Right cardiac atrium (tissue), 5 donors: ENCODE results near the gene ZNF564. TPM values are rescaled to one million over a fixed set of nuclear protein-coding genes. Genes with fewer than 3 reads are reported as not detected.
"Not testable (repeated sequence)": the region's sequence is repeated elsewhere in the genome, so short reads cannot be mapped to it uniquely, and the experiment has no call there.

Source experiments
- ATAC-seq, 2 donors: fragments of 200-7000 bp; cut with Tn5 transposase; one replicate each; pipeline versions ENCODE4 v1.8.0 to v1.9.1; 2020; ENCODE audit warnings: moderate library complexity in 2 of 2, mild to moderate bottlenecking in 1 of 2
- DNase-seq, 3 donors: peaks; one replicate each; pipeline ENCODE4 v3.0.0-alpha.2; 2020
- H3K27ac ChIP-seq: one replicate; pipeline ENCODE4 v1.5.1; 2013; ENCODE audit warnings: mild to moderate bottlenecking, low read length, control low read depth, moderate library complexity
- H3K27me3 ChIP-seq: one replicate; pipeline ENCODE4 v1.6.1; 2013; ENCODE audit not compliant: control insufficient read depth, insufficient read depth
- H3K4me1 ChIP-seq: one replicate; pipeline ENCODE4 v1.6.1; 2013; ENCODE audit warnings: low read length; ENCODE audit not compliant: control insufficient read depth, insufficient read depth
- H3K4me3 ChIP-seq: one replicate; pipeline ENCODE4 v1.5.1; 2013; ENCODE audit warnings: low read length, control low read depth
- H3K9me3 ChIP-seq: one replicate; pipeline ENCODE4 v1.6.1; 2013; ENCODE audit warnings: low read length; ENCODE audit not compliant: control insufficient read depth
- WGBS: extraction: QIAGEN DNeasy Blood & Tissue Kit; methylation state at CpG from one replicate; pipeline ENCODE4 v1.1.7; 2013; 5-methylcytosine and 5-hydroxymethylcytosine counted together
- intact Hi-C, 4 donors: fragments of 100-400 bp; cut with DNase I; formaldehyde crosslinking; loops; one replicate each; pipeline versions ENCODE4 v1.11.0 to v1.14.0; 2022 to 2023
- long read RNA-seq, 4 donors: library from polyadenylated mRNA; unstranded; transcript quantifications; one replicate each; pipeline ENCODE4 v2.0.0, GENCODE V29; 2020 to 2021
- polyA plus RNA-seq: library from polyadenylated mRNA; stranded (reverse); fragments of 200-250 nt; gene quantifications from one replicate; pipeline ENCODE4 v1.2.3, GENCODE V29; 2013
- total RNA-seq, 4 donors: library from RNA; stranded (reverse); fragmentation: NEBNext Ultra II Directional; extraction: Animal tissue kit (Norgen Biotek cat#: 25700); gene quantifications; one replicate each; pipeline ENCODE4 v1.2.1, GENCODE V29; 2021
- donor health status: healthy with polysubstance abuse.
- donor health status: DM: no; HTN: yes; CAD: no.
- donor health status: DM: no; HTN: no; CAD: no.
- donor health status: DM: no; HTN: yes; CAD: no; lungs with severe emphysema.
- donor health status: DM: yes; HTN: yes; CAD: no.

ZNF564 gene
- total RNA-seq (10 to 100 TPM; 10.1 to 13.6 (median 12.1) TPM), polyA plus RNA-seq (4.6 TPM)
- long read RNA-seq, donor 1, transcript ZNF564-201 (4 exons, 2,935 nt): major isoform, 25 of 25 reads
- long read RNA-seq, donor 1, partial matches to known transcripts: 0 of 25 reads
- long read RNA-seq, donor 1, other reads (novel, unspliced or antisense): 0 of 25 reads
- long read RNA-seq, donor 2, transcript ZNF564-201 (4 exons, 2,935 nt): major isoform, 11 of 11 reads
- long read RNA-seq, donor 2, partial matches to known transcripts: 0 of 11 reads
- long read RNA-seq, donor 2, other reads (novel, unspliced or antisense): 0 of 11 reads
- long read RNA-seq, donor 3, transcript ZNF564-201 (4 exons, 2,935 nt): major isoform, 63 of 65 reads
- long read RNA-seq, donor 3, partial matches to known transcripts: 0 of 65 reads
- long read RNA-seq, donor 3, other reads (novel, unspliced or antisense): 1 of 65 reads
- long read RNA-seq, donor 4, transcript ZNF564-201 (4 exons, 2,935 nt): major isoform, 6 of 8 reads
- long read RNA-seq, donor 4, partial matches to known transcripts: 0 of 8 reads
- long read RNA-seq, donor 4, other reads (novel, unspliced or antisense): 2 of 8 reads

DNA sequence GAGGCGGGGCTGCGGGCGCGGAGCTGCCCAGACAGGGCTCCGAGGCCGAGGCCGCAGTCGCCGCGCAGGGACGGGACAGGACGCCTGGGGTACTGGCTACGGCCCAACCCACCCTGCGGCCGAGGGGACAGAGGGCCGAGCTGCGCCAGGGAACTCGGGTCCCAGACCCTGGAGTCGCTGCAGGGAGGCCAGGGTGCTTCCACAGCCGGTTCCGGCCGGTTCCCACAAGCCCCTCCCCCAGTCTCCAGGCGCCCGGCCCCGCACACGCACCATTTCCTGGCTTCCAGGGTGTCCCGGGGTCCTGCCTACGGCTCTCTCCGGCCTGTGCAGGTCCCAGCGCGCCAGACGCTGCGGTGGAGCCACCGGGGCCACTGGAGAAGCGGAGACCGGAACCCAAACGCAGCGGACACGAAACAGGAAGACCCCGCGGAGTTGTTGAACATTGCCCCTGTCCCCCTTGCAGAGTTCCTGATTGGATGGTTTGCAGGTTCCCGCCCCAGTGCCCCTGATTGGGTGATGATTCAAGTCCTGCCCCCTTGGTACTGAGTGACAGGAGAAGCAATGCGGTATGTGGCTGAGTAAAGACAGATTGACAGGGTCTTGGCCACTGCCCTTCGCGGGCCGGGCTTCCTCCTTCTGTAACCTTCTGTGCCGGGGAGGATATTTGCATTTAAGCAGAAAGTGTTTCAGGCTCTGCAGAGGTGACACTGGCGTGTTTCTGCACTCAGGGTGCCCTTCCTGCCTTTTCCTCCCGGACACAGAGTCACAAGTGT lies at the start of gene ZNF564:
ZNF564 (minus strand) TSS at position 423 of the 773 bp plus-strand sequence; CDS start at position 273, 150 bp downstream.
- H3K4me1 ChIP-seq: peaks cover 5% of the 10 kb centered on the region
- H3K27me3 ChIP-seq: no peaks in the 10 kb centered on the region
- DNase-seq (peak; percentile 94 to 96 (median 95)), ATAC-seq (peak; percentile 97 to 98)
- WGBS: under 1% methylated on average over 49 of the region's 49 CpGs
- peak within 1 kb of the TSS; percentile 63 for H3K4me3 ChIP-seq
- intact Hi-C loops: no loop called here
- peak within 1 kb of the TSS; percentile 99 for H3K27ac ChIP-seq
- H3K9me3 ChIP-seq: no peaks in the 10 kb centered on the region

DNA sequence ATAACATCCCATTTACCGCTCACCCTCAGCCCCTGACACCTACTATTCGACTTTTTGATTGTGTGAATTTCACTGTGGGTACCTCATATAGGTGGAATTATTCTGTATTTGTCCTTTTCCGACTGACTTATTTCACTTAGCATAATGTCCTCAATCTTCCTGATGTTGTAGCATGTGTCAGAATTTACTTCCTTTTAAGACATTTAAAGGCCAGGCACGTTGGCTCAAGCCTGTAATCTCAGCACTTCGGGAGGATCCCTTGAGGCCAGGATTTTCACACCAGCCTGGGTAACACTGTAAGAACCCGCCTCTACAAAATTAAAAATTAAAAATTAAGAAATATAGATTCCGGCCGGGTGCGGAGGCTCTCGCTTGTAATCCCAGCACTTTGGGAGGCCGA lies 46.3 kb upstream of the ZNF564 start:
- ATAC-seq (no peak), DNase-seq (no peak)
- Histone ChIP-seq H3K9me3 (no peaks in the 10 kb centered on the region), H3K27me3 (no peaks in the 10 kb centered on the region), H3K4me1 (no peaks in the 10 kb centered on the region), H3K27ac (no peak overlapping the region), H3K4me3 (no peak overlapping the region)
- intact Hi-C loops: no loop called here
- WGBS: 85% methylated on average over 11 of the region's 11 CpGs

DNA sequence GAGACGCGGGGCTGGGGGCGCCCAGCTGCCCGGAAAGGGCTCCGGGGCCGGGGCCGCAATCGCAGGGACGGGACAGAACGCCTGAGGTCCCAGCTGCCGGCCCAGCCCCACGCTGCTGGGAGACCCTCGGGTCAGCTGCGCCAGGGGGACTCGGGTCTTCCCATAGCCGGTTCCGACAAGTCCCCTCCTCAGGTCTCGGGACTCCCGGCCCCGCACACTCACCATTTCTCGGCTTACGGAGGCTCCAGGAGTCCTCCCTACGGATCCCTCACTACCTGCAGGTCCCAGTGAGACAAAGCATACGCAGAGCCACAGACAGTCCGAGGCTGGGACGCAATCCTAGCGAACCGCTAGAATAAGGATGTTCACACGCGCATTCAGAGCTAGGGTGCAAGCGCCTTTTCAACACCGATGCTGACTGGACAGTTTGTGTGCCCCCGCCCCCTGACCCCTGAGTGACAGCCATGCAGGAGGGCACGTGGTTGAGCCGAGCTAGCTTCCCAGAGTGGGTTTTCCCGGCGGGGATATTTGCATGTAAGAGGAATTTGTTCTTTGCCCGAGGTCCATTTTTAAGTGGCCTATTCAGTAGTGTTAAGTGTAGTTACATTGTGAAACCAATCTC lies 45.8 kb upstream of the ZNF564 start:
- Histone ChIP-seq H3K27me3 (no peaks in the 10 kb centered on the region), H3K4me3 (no peak overlapping the region), H3K4me1 (no peaks in the 10 kb centered on the region), H3K9me3 (no peaks in the 10 kb centered on the region), H3K27ac (no peak overlapping the region)
- WGBS: 59% methylated on average over 38 of the region's 38 CpGs
- peak in 1 of 3 donors; percentile 53 for DNase-seq
- peak; percentile 49 to 54 for ATAC-seq
- intact Hi-C loops: no loop called here

DNA sequence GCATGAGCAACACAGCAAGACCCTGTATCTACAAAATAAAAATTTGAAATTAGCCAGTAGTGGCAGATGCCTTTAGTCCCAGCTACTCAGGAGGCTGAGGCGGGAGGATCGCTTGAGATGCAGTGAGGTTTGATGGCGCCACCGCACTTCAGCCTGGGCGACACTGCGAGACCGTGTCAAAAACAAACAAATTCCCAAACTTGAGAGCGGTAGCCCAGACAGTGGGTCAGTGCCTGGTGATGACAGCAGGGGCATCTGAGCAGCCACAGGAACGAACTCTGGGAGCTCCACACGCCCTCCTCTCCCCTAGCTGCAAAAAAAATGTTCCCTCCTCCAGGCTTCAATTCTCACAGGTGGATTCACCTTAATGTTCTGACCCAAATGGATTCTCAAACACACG lies 45.2 kb upstream of the ZNF564 start:
- H3K27me3 ChIP-seq: no peaks in the 10 kb centered on the region
- no peak overlapping the region for H3K4me3 ChIP-seq
- no peak for DNase-seq
- no peaks in the 10 kb centered on the region for H3K4me1 ChIP-seq
- no peaks in the 10 kb centered on the region for H3K9me3 ChIP-seq
- no peak for ATAC-seq
- H3K27ac ChIP-seq: no peak overlapping the region
- WGBS: 87% methylated on average over 11 of the region's 11 CpGs
- intact Hi-C loops: no loop called here

DNA sequence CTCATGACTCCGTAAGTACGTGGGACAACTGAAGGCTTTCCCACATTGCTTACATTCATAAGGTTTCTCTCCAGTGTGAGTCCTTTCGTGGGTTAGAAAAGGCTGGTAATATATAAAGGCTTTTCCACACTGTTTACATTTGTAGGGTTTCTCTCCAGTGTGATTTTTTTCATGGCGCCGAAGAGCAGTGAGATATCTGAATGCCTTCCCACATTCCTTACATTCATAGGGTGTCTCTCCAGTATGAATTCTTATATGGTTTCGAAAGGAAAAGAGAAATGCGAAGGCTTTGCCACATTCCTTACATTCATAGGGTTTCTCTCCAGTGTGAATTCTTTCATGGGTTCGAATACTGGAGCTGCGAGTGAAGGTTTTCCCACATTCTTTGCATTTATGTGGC lies 29.8 kb upstream of the ZNF564 start:
- H3K27ac ChIP-seq: no peak overlapping the region

DNA sequence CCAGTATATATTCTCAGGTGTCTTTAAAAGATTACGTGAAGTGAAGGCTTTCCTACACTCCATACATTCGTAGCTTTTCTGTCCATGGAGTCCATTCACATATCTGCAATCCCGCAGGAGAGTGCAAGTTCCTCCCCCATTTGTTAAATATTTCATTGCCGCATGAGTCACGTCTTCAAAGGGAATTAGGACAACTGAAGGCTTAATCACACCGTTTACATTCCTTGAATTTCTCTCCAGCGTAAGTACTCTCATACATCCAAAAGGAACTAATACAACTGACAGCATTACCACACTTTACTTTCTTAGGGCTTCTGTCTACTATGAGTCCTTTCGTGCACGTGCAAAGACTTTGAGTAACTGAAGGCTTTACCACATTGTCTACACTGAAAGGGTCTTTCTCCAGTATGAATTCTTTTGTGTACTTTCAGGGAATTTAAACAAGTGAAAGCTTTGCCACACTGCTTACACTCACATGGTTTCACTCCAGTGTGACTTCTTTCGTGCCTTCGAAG lies 29.0 kb upstream of the ZNF564 start:
- H3K4me1 ChIP-seq: no peaks in the 10 kb centered on the region
- peaks cover 4% of the 10 kb centered on the region for H3K9me3 ChIP-seq
- 94% methylated on average over 11 of the region's 11 CpGs for WGBS
- H3K4me3 ChIP-seq: no peak overlapping the region
- H3K27me3 ChIP-seq: no peaks in the 10 kb centered on the region
- DNase-seq (no peak), ATAC-seq (no peak)
- intact Hi-C loops: no loop called here
- no peak overlapping the region for H3K27ac ChIP-seq

More for the DNA sequence above, 29.8 kb upstream of the ZNF564 start:
- intact Hi-C loops: no loop called here
- no peak for DNase-seq
- WGBS: 96% methylated on average over 9 of the region's 9 CpGs
- Histone ChIP-seq H3K27me3 (no peaks in the 10 kb centered on the region), H3K4me3 (no peak overlapping the region), H3K9me3 (peaks cover 4% of the 10 kb centered on the region), H3K4me1 (no peaks in the 10 kb centered on the region)
- no peak for ATAC-seq

DNA sequence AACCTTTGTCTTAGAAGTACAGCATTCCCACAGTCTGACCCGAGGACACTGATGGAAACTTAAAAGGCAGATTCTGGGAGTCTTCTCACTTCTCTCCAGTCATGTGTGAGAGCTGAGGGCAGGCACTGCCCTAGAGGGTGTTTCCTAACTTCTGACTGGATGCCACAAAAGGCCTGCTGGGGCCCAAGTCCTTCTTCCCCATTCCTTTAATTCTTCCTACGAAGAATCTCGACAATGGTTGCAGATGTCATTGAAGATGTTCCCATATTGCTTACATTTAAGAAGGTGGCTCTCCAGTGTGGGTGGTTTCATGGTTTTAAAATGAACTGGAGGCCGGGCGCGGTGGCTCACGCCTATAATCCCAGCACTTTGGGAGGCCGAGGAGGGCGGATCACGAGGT lies 27.4 kb upstream of the ZNF564 start:
- WGBS: 94% methylated on average over 10 of the region's 10 CpGs
- Histone ChIP-seq H3K4me1 (no peaks in the 10 kb centered on the region), H3K27me3 (no peaks in the 10 kb centered on the region), H3K4me3 (no peak overlapping the region), H3K27ac (no peak overlapping the region), H3K9me3 (peaks cover 4% of the 10 kb centered on the region)
- no peak for ATAC-seq
- DNase-seq: no peak
- intact Hi-C loops: no loop called here

DNA sequence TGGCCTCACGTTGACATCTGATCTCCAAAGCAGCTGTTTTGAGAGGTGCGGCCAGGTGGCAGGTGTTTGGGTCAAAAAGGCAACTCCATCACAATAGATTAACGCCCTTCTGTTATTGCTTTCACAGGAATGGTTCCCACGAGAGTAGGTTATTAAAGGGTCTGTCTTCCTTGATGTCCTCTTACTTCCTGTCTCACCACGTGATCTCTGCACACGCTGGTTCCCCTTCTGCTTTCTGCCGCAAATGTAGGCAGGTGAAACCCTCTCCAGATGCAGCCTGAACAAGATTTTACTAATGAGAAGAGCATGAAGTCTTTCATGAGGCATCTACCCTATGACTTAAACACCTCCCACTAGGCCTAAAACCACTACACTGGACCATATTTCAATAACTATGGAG lies 22.8 kb upstream of the ZNF564 start:
- intact Hi-C loops: no loop called here

DNA sequence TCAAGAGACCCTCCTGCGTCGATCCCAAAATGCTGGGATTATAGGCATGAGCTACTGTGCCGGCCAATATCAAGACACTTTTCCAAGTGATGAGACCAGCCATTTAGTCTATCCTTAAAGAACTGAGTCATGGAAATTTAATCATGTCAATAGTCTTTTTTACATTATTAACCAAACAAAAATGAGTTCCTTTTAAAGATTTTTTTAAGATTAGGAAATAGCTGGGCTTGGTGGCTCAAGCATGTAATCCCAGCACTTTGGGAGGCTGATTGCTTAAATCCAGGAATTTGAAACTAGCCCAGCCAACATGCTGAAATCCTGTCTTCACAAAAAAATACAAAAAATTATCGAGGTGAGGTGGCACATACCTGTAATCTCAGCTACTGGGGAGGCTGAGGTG lies 16.7 kb upstream of the ZNF564 start:
- H3K9me3 ChIP-seq: no peaks in the 10 kb centered on the region
- no peaks in the 10 kb centered on the region for H3K27me3 ChIP-seq
- no peak for DNase-seq
- intact Hi-C loops: loop anchor here in 1 of 4 donors (10.0 kb wide), 1 partner anchor 97 kb away; the partner anchor contains the start of genes MAN2B1 and WDR83
- no peak overlapping the region for H3K27ac ChIP-seq
- no peaks in the 10 kb centered on the region for H3K4me1 ChIP-seq
- WGBS: 85% methylated on average over 4 of the region's 4 CpGs
- no peak overlapping the region for H3K4me3 ChIP-seq
- ATAC-seq: no peak

More for the DNA sequence above, 22.8 kb upstream of the ZNF564 start:
- no peak for ATAC-seq
- Histone ChIP-seq H3K27me3 (no peaks in the 10 kb centered on the region), H3K9me3 (no peaks in the 10 kb centered on the region), H3K4me1 (no peaks in the 10 kb centered on the region), H3K4me3 (no peak overlapping the region), H3K27ac (no peak overlapping the region)
- WGBS: 67% methylated on average over 7 of the region's 7 CpGs
- no peak for DNase-seq

DNA sequence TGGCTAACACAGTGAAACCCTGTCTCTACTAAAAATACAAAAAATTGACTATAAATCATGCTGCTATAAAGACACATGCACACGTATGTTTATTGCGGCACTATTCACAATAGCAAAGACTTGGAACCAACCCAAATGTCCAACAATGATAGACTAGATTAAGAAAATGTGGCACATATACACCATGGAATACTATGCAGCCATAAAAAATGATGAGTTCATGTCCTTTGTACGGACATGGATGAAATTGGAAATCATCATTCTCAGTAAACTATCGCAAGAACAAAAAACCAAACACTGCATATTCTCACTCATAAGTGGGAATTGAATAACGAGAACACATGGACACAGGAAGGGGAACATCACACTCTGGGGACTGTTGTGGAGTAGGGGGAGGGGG lies 15.1 kb upstream of the ZNF564 start:
- intact Hi-C loops: loop anchor here in 1 of 4 donors (10.0 kb wide), 1 partner anchor 98 kb away; the partner anchor contains the start of genes MAN2B1 and WDR83
- not testable (repeated sequence) for H3K9me3 ChIP-seq, H3K4me1 ChIP-seq, H3K27ac ChIP-seq, H3K4me3 ChIP-seq, H3K27me3 ChIP-seq, DNase-seq, ATAC-seq
- WGBS: 94% methylated on average over 5 of the region's 5 CpGs
